Vagina (tissue), 2 donors: Measurements from ENCODE around the gene NIT1. TPM values are rescaled to one million over a fixed set of nuclear protein-coding genes. Genes with fewer than 3 reads are reported as not detected.

Source experiments
- DNase-seq, 2 donors: peaks; one replicate each; pipeline ENCODE4 v3.0.0-alpha.2; 2017; ENCODE audit errors: extremely low spot score in 2 of 2
- H3K27ac ChIP-seq: fragments of 200-600 bp; sonication (generic); one replicate; pipeline ENCODE4 v1.5.1; 2019
- H3K27me3 ChIP-seq: fragments of 200-600 bp; sonication (generic); one replicate; pipeline ENCODE4 v1.5.1; 2019
- H3K36me3 ChIP-seq, 2 donors: fragments of 200-600 bp; sonication (generic); one replicate each; pipeline ENCODE4 v1.5.1; 2017 to 2019
- H3K4me1 ChIP-seq: fragments of 200-600 bp; sonication (generic); one replicate; pipeline ENCODE4 v1.5.1; 2019
- H3K4me3 ChIP-seq, 2 donors: fragments of 200-600 bp; sonication (generic); 1 replicate in 1 of 2; 2 replicates in 1 of 2; pipeline ENCODE4 v1.5.1; 2016 to 2019
- H3K9me3 ChIP-seq: fragments of 200-600 bp; sonication (generic); one replicate; pipeline ENCODE4 v1.5.1; 2019
- POLR2A ChIP-seq, 2 donors: fragments of 450-650 bp; IDR thresholded peaks; one replicate each; pipeline ENCODE4 v1.6.1; 2017; ENCODE audit warnings: antibody characterized with exemption in 2 of 2, mild to moderate bottlenecking in 2 of 2, moderate library complexity in 2 of 2
- POLR2AphosphoS5 ChIP-seq, 2 donors: sonication (generic); formaldehyde crosslinking; IDR thresholded peaks; one replicate each; pipeline ENCODE4 v1.9.0; 2017; ENCODE audit warnings: antibody characterized with exemption in 2 of 2, mild to moderate bottlenecking in 2 of 2, low read depth in 1 of 2; ENCODE audit not compliant: insufficient read depth in 1 of 2
- intact Hi-C: fragments of 100-400 bp; cut with DNase I; formaldehyde crosslinking; loops from one replicate; pipeline ENCODE4 v1.15.1; 2023
- total RNA-seq: library from RNA; depleted of rRNA; stranded (reverse); fragments of >200 nt; gene quantifications from one replicate; pipeline ENCODE4 v1.2.3, GENCODE V29; 2016
- TF ChIP-seq, protein P1 (sequence below), 3 experiments: fragments of 450-650 bp in 2 of 3; fragments of 200-600 bp in 1 of 3; sonication (generic) in 1 of 3; IDR thresholded peaks; one replicate each; pipeline ENCODE4 v1.5.1; 2017 to 2019; ENCODE audit warnings: antibody characterized with exemption in 3 of 3, mild to moderate bottlenecking in 2 of 3, moderate library complexity in 2 of 3

NIT1 gene
- total RNA-seq, 1 donor from 2014 or later, result 31.7 TPM

DNA sequence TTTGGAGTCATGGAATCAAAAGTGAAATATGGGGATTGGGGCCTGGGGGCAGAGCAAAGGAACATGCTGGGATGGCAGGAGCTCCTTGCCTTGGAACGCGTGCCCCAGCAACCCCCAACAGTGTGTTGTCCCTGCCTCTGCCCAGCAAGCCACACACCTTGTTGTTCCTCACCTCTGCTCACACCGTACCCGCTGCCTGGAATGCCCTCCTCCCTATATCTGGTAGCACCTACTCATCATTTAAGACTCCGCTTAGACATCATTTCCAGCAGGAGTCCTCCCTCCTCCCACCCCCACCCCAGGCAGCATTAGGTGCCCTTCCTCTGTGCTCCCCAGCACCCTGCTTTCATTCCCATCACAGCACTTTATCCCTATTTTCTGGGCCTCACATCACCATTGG is 36.4 kb upstream of the NIT1 start:
- Histone ChIP-seq H3K9me3 (no peaks in the 10 kb centered on the region), H3K4me3 (no peak overlapping the region), H3K36me3 (no peaks in the 10 kb centered on the region), H3K27me3 (no peaks in the 10 kb centered on the region), H3K27ac (peak overlapping the region; percentile 77), H3K4me1 (no peaks in the 10 kb centered on the region)
- intact Hi-C loops, result no loop called here
- no peak for DNase-seq
- no peak for TF ChIP-seq POLR2A (IDR thresholded peaks at IDR 0.05)
- TF ChIP-seq POLR2AphosphoS5 (IDR thresholded peaks at IDR 0.05; ENCODE audit: insufficient read depth in 1 of 2, low read depth in 1 of 2), result no peak
- TF ChIP-seq, protein P1, sequence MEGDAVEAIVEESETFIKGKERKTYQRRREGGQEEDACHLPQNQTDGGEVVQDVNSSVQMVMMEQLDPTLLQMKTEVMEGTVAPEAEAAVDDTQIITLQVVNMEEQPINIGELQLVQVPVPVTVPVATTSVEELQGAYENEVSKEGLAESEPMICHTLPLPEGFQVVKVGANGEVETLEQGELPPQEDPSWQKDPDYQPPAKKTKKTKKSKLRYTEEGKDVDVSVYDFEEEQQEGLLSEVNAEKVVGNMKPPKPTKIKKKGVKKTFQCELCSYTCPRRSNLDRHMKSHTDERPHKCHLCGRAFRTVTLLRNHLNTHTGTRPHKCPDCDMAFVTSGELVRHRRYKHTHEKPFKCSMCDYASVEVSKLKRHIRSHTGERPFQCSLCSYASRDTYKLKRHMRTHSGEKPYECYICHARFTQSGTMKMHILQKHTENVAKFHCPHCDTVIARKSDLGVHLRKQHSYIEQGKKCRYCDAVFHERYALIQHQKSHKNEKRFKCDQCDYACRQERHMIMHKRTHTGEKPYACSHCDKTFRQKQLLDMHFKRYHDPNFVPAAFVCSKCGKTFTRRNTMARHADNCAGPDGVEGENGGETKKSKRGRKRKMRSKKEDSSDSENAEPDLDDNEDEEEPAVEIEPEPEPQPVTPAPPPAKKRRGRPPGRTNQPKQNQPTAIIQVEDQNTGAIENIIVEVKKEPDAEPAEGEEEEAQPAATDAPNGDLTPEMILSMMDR (IDR thresholded peaks at IDR 0.05), result no peak

DNA sequence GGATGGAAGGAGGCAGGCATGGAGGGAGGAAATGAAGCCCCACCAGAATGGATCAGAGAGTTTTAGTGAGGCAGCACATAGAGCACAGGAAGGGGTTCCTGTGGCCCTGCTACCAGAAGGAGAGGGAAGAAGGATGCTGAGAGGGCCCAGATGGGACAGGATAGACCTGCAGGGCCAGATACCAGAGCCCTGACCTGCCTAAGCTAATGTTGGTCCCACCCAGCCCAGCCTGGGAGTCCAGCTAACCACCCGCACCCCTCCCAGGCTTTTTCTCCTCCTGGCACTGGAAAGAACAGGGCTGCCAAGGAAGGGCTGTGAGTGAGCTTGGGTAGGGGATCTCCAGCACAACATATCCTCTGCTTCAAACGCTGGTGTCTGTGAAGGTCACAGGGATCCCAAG is 35.4 kb upstream of the NIT1 start:
- intact Hi-C loops, result no loop called here
- H3K36me3 ChIP-seq, result no peaks in the 10 kb centered on the region
- no peak for TF ChIP-seq POLR2AphosphoS5 (IDR thresholded peaks at IDR 0.05; ENCODE audit: insufficient read depth in 1 of 2, low read depth in 1 of 2)
- H3K27ac ChIP-seq, result peak overlapping the region; percentile 77
- H3K4me3 ChIP-seq, result no peak overlapping the region
- H3K4me1 ChIP-seq, result no peaks in the 10 kb centered on the region
- no peaks in the 10 kb centered on the region for H3K9me3 ChIP-seq
- no peaks in the 10 kb centered on the region for H3K27me3 ChIP-seq
- no peak for DNase-seq

DNA sequence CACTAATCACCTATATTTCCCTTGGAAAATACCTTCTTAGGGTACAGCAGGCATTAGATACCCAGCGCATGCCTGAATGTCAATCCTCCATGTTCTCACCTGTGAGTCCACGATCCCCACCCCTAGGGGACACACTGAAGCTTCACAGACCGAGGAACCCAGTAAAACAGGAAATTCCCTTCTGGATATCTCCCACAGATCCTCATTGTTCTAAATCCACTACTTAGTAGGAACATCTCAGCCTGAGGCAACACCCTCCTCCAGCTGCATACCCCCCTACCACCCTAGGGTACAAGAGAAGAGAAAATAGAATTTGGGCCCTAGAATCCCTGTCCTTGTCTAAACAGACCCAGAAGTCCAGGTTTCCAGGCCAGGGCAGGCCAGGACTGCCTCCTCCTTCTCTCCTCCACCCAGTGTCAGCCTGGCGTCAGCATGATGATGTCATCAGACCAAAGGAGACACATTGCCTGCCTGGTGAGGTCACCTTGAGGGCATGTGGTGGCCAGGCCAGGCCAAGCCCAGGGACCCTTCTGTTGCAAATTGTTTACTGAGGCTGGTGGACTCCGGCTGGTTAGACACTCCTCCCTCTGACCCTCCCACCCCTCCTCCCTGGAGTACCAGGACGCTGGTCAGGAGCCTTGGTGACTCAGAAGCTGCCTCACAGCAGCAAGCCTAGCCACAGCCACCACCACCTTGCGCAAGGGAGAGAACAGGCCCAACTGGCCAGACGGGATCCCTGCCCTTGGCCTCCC is 34.7 kb upstream of the NIT1 start:
- peak; percentile 21 to 75 for TF ChIP-seq POLR2AphosphoS5 (IDR thresholded peaks at IDR 0.05; ENCODE audit: insufficient read depth in 1 of 2, low read depth in 1 of 2)
- TF ChIP-seq, protein P1 (IDR thresholded peaks at IDR 0.05), result no peak
- intact Hi-C loops, result no loop called here
- Histone ChIP-seq H3K27ac (peak overlapping the region; percentile 77), H3K36me3 (no peaks in the 10 kb centered on the region), H3K27me3 (no peaks in the 10 kb centered on the region), H3K4me3 (no peak overlapping the region), H3K9me3 (no peaks in the 10 kb centered on the region), H3K4me1 (no peaks in the 10 kb centered on the region)
- no peak for DNase-seq

DNA sequence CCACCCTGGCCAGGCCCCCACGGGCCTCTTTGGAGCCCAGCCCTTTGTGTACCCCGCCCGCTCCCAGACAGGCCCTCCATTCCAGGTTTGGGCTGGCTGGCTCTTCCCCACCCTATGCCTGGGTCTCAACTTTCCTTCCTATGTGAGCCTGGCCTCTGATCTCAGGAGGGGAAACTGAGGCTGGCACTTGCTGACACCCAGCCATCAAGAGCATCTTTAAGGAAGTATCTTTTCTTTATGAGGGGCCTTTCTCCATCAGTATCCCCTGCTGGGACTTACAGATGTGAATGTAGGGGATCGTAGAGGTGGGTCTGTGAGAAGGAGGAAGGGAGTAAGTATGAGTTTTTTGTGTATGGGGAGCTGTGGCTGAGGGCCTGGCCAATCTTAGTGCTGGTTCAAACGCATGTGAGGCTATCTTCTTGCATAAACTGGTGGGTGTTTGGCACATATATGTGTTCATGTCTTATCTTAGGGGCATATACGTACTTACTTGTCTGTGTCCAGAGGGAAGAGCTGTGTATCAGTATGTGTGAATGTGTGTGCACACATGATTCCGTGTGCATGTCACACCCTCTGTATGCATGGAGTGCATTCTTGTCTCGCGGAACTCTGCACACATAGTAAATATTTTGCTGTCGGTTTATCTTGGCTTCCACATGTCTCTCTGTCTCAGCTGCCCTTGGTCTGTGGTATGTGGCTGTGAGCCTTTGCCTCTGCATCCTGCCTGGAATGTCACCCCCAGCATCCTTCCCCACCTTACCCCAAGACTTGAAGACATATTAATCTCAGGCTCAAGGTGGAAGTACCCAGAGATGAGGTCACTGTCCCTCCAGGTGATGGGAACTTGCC is 33.9 kb upstream of the NIT1 start:
- no peak for DNase-seq
- peak in 1 of 2 donors; percentile 3 for TF ChIP-seq POLR2AphosphoS5 (IDR thresholded peaks at IDR 0.05; ENCODE audit: insufficient read depth in 1 of 2, low read depth in 1 of 2)
- no peak for TF ChIP-seq POLR2A (IDR thresholded peaks at IDR 0.05)
- TF ChIP-seq, protein P1 (IDR thresholded peaks at IDR 0.05), result no peak
- Histone ChIP-seq H3K27me3 (no peaks in the 10 kb centered on the region), H3K4me3 (peak overlapping the region in 1 of 2 donors; percentile 41), H3K4me1 (no peaks in the 10 kb centered on the region), H3K27ac (peak overlapping the region; percentile 77), H3K9me3 (no peaks in the 10 kb centered on the region), H3K36me3 (no peaks in the 10 kb centered on the region)
- intact Hi-C loops, result no loop called here

DNA sequence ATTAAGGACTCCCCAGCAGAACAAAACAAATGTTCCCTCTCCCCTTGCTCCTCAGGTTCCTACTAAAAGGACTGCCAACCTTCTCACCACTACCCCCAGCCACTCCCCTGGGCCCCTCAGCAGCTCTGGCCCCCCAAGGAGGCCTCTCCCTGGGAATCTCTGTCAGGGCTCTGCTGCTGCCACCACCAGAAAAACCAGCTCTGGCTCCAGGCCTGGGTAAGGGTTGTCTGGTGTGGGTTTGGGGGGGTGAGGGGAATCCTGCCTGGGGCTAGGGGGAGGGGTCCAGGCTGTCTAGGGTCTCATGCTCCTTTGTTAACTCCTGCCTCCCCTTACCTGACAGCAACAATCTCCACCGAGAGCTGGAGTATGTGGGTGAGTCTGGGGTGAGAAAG is 33.3 kb upstream of the NIT1 start:
- H3K4me3 ChIP-seq, result peak overlapping the region in 1 of 2 donors; percentile 41
- TF ChIP-seq, protein P1 (IDR thresholded peaks at IDR 0.05), result no peak
- no peak for TF ChIP-seq POLR2A (IDR thresholded peaks at IDR 0.05)
- TF ChIP-seq POLR2AphosphoS5 (IDR thresholded peaks at IDR 0.05; ENCODE audit: insufficient read depth in 1 of 2, low read depth in 1 of 2), result no peak
- H3K36me3 ChIP-seq, result no peaks in the 10 kb centered on the region
- intact Hi-C loops, result no loop called here
- no peaks in the 10 kb centered on the region for H3K9me3 ChIP-seq
- peak overlapping the region; percentile 77 for H3K27ac ChIP-seq
- no peak for DNase-seq
- H3K27me3 ChIP-seq, result no peaks in the 10 kb centered on the region
- no peaks in the 10 kb centered on the region for H3K4me1 ChIP-seq
